Glutamatergic neuron (in vitro differentiated cells): ENCODE data around the gene KIAA0753. TPM values are rescaled to one million over a fixed set of nuclear protein-coding genes. Genes with fewer than 3 reads are reported as not detected.
A peak's percentile ranks its signal among the peaks of the same experiment; 100 is the strongest.
"Not testable (repeated sequence)": the region's sequence is repeated elsewhere in the genome, so short reads cannot be mapped to it uniquely, and the experiment has no call there.

Source experiments
- DNase-seq: peaks from one replicate; pipeline ENCODE4 v3.0.0; 2022
- H3K27ac Mint-ChIP-seq: one replicate; pipeline ENCODE4 v1.8.0; 2020; ENCODE audit warnings: mild to moderate bottlenecking, mixed read lengths, inconsistent platforms; ENCODE audit not compliant: unreplicated experiment
- H3K27me3 Mint-ChIP-seq: one replicate; pipeline ENCODE4 v1.8.0; 2020; ENCODE audit warnings: mild to moderate bottlenecking, moderate library complexity, mixed read lengths, inconsistent platforms; ENCODE audit not compliant: unreplicated experiment
- H3K36me3 Mint-ChIP-seq: one replicate; pipeline ENCODE4 v1.8.0; 2020; ENCODE audit warnings: mild to moderate bottlenecking, mixed read lengths, inconsistent platforms; ENCODE audit not compliant: unreplicated experiment
- H3K4me1 Mint-ChIP-seq: one replicate; pipeline ENCODE4 v1.8.0; 2020; ENCODE audit warnings: mild to moderate bottlenecking, low read depth, mixed read lengths, inconsistent platforms; ENCODE audit not compliant: unreplicated experiment
- H3K4me3 Mint-ChIP-seq: one replicate; pipeline ENCODE4 v1.8.0; 2020; ENCODE audit warnings: mild to moderate bottlenecking, mixed read lengths, inconsistent platforms; ENCODE audit not compliant: unreplicated experiment
- H3K9me3 Mint-ChIP-seq: one replicate; pipeline ENCODE4 v1.8.0; 2020; ENCODE audit warnings: mild to moderate bottlenecking, moderate library complexity, mixed read lengths, inconsistent platforms; ENCODE audit not compliant: unreplicated experiment
- CTCF ChIP-seq: fragments of 200-600 bp; sonication (generic); IDR thresholded peaks from one replicate; pipeline ENCODE4 v1.5.0; 2021; ENCODE audit not compliant: partially characterized antibody, unreplicated experiment
- total RNA-seq: library from RNA; stranded (reverse); fragmentation: NEBNext Ultra II Directional; extraction: Animal tissue kit (Norgen Biotek cat#: 25700); gene quantifications from one replicate; pipeline ENCODE4 v1.2.1, GENCODE V29; 2021; ENCODE audit not compliant: unreplicated experiment

KIAA0753 gene
- total RNA-seq, 1 donor from 2014 or later = 25.6 TPM

- peaks cover 10% of the 10 kb centered on the region for H3K27me3 Mint-ChIP-seq
- no peak for TF ChIP-seq CTCF
- no peak overlapping the region for H3K27ac Mint-ChIP-seq
- H3K36me3 Mint-ChIP-seq = peaks cover 5% of the 10 kb centered on the region
- DNase-seq = no peak
- H3K4me1 Mint-ChIP-seq = no peaks in the 10 kb centered on the region
- no peak overlapping the region for H3K4me3 Mint-ChIP-seq
- no peaks in the 10 kb centered on the region for H3K9me3 Mint-ChIP-seq
Observed at GRCh38 chr17:6661464-6661848, 20.9 kb upstream of the KIAA0753 start.

- no peak overlapping the region for H3K27ac Mint-ChIP-seq
- no peak for DNase-seq
- H3K27me3 Mint-ChIP-seq = peaks cover 10% of the 10 kb centered on the region
- peaks cover 5% of the 10 kb centered on the region for H3K36me3 Mint-ChIP-seq
- no peak overlapping the region for H3K4me3 Mint-ChIP-seq
- TF ChIP-seq CTCF = no peak
- H3K9me3 Mint-ChIP-seq = no peaks in the 10 kb centered on the region
- H3K4me1 Mint-ChIP-seq = no peaks in the 10 kb centered on the region
Observed at GRCh38 chr17:6660805-6661463, 20.4 kb upstream of the KIAA0753 start.

GRCh38 chr17:6660101-6660500 lies 19.6 kb upstream of the KIAA0753 start:
- H3K27ac Mint-ChIP-seq = no peak overlapping the region

GRCh38 chr17:6658411-6658810 lies 17.9 kb upstream of the KIAA0753 start:
- H3K36me3 Mint-ChIP-seq, DNase-seq, H3K27ac Mint-ChIP-seq, H3K9me3 Mint-ChIP-seq, H3K4me3 Mint-ChIP-seq, H3K4me1 Mint-ChIP-seq: not testable (repeated sequence)
- peaks cover 14% of the 10 kb centered on the region for H3K27me3 Mint-ChIP-seq

More at GRCh38 chr17:6660101-6660500, 19.6 kb upstream of the KIAA0753 start:
- H3K9me3 Mint-ChIP-seq = no peaks in the 10 kb centered on the region
- peaks cover 2% of the 10 kb centered on the region for H3K4me1 Mint-ChIP-seq
- H3K36me3 Mint-ChIP-seq = peaks cover 5% of the 10 kb centered on the region
- peaks cover 10% of the 10 kb centered on the region for H3K27me3 Mint-ChIP-seq
- DNase-seq = no peak
- H3K4me3 Mint-ChIP-seq = no peak overlapping the region
- TF ChIP-seq CTCF = no peak

- DNase-seq = no peak
- Mint-ChIP-seq H3K4me3 (peak overlapping the region; percentile 76), H3K9me3 (no peaks in the 10 kb centered on the region), H3K4me1 (peaks cover 13% of the 10 kb centered on the region), H3K27ac (no peak overlapping the region), H3K27me3 (peaks cover 14% of the 10 kb centered on the region), H3K36me3 (peaks cover 5% of the 10 kb centered on the region)
- no peak for TF ChIP-seq CTCF
Observed at GRCh38 chr17:6657633-6658287, 17.2 kb upstream of the KIAA0753 start.

GRCh38 chr17:6656797-6657632 lies 16.5 kb upstream of the KIAA0753 start:
- Mint-ChIP-seq H3K27me3 (peaks cover 14% of the 10 kb centered on the region), H3K4me1 (peaks cover 16% of the 10 kb centered on the region), H3K4me3 (peak overlapping the region; percentile 76)
- not testable (repeated sequence) for H3K27ac Mint-ChIP-seq, H3K9me3 Mint-ChIP-seq, H3K36me3 Mint-ChIP-seq
- peak; percentile 37 for DNase-seq

- H3K4me3 Mint-ChIP-seq = peak overlapping the region; percentile 92
- H3K36me3 Mint-ChIP-seq, H3K27ac Mint-ChIP-seq, DNase-seq, H3K27me3 Mint-ChIP-seq, H3K9me3 Mint-ChIP-seq: not testable (repeated sequence)
- peaks cover 16% of the 10 kb centered on the region for H3K4me1 Mint-ChIP-seq
Observed at GRCh38 chr17:6655732-6656361, 15.3 kb upstream of the KIAA0753 start.
